ENCODE results near the gene PPP3CA.
A peak's percentile ranks its signal among the peaks of the same experiment; 100 is the strongest.
"Not testable (repeated sequence)": the region's sequence is repeated elsewhere in the genome, so short reads cannot be mapped to it uniquely, and the experiment has no call there.

The PPP3CA gene

GRCh38 chr4:101211146-101211553 is 136.2 kb downstream of the PPP3CA start:
- DNase-seq (ENCODE audit: low spot score): no peak

GRCh38 chr4:101210331-101210730 is 137.0 kb downstream of the PPP3CA start:
- no peak for DNase-seq (ENCODE audit: low spot score)

- DNase-seq (ENCODE audit: low spot score): no peak
Observed at GRCh38 chr4:101208171-101208570, 139.2 kb downstream of the PPP3CA start.

GRCh38 chr4:101205916-101206315 is 141.4 kb downstream of the PPP3CA start:
- no peak for DNase-seq (ENCODE audit: low spot score)

GRCh38 chr4:101201421-101201820 is 145.9 kb downstream of the PPP3CA start:
- DNase-seq (ENCODE audit: low spot score): no peak

GRCh38 chr4:101200561-101200960 is 146.8 kb downstream of the PPP3CA start:
- DNase-seq (ENCODE audit: low spot score): no peak

- DNase-seq (ENCODE audit: low spot score): no peak
Observed at GRCh38 chr4:101199507-101200285, 147.6 kb downstream of the PPP3CA start.

GRCh38 chr4:101198682-101199339 is 148.5 kb downstream of the PPP3CA start:
- DNase-seq (ENCODE audit: low spot score): no peak

- DNase-seq (ENCODE audit: low spot score): no peak
Observed at GRCh38 chr4:101197350-101197749, 150.0 kb downstream of the PPP3CA start.

- DNase-seq (ENCODE audit: low spot score): no peak
Observed at GRCh38 chr4:101192244-101192643, 155.1 kb downstream of the PPP3CA start.

GRCh38 chr4:101191302-101192098 is 155.8 kb downstream of the PPP3CA start:
- peak; percentile 81 for DNase-seq (ENCODE audit: low spot score)

- no peak for DNase-seq (ENCODE audit: low spot score)
Observed at GRCh38 chr4:101190751-101191150, 156.6 kb downstream of the PPP3CA start.

GRCh38 chr4:101188906-101189305 is 158.4 kb downstream of the PPP3CA start:
- no peak for DNase-seq (ENCODE audit: low spot score)

- no peak for DNase-seq (ENCODE audit: low spot score)
Observed at GRCh38 chr4:101187841-101188240, 159.5 kb downstream of the PPP3CA start.

GRCh38 chr4:101186567-101187184 is 160.7 kb downstream of the PPP3CA start:
- DNase-seq (ENCODE audit: low spot score): no peak

- DNase-seq (ENCODE audit: low spot score): no peak
Observed at GRCh38 chr4:101184668-101185067, 162.7 kb downstream of the PPP3CA start.

- no peak for DNase-seq (ENCODE audit: low spot score)
Observed at GRCh38 chr4:101183666-101184373, 163.5 kb downstream of the PPP3CA start.

GRCh38 chr4:101183221-101183620 is 164.1 kb downstream of the PPP3CA start:
- DNase-seq (ENCODE audit: low spot score): no peak

- not testable (repeated sequence) for DNase-seq (ENCODE audit: low spot score)
Observed at GRCh38 chr4:101182688-101183087, 164.6 kb downstream of the PPP3CA start.

- DNase-seq (ENCODE audit: low spot score): no peak
Observed at GRCh38 chr4:101178731-101179130, 168.6 kb downstream of the PPP3CA start.

GRCh38 chr4:101177154-101177553 is 170.2 kb downstream of the PPP3CA start:
- no peak for DNase-seq (ENCODE audit: low spot score)

Measured in pons (tissue), 1 donor.